CD4-positive, alpha-beta memory T cell (primary cell): ENCODE data around the gene SELENBP1. TPM values are rescaled to one million over a fixed set of nuclear protein-coding genes. Genes with fewer than 3 reads are reported as not detected.

Experiments
- CTCF ChIA-PET: fragments of 350-600 bp; sonication (Branson Sonifier 250); formaldehyde crosslinking; loops from one replicate; lab custom pipeline; 2021; ENCODE audit warnings: inconsistent platforms; ENCODE audit not compliant: partially characterized antibody; lab: Charles Lee
- POLR2A ChIA-PET: fragments of 350-600 bp; sonication (Branson Sonifier 250); formaldehyde crosslinking; loops from one replicate; lab custom pipeline; 2021; ENCODE audit not compliant: partially characterized antibody; lab: Charles Lee
- DNase-seq, 5 donors: peaks; one replicate each; pipeline versions ENCODE4 v3.0.0 to v3.0.0-alpha.2; 2020 to 2022; ENCODE audit warnings: mixed read lengths in 1 of 5
- H3K27ac ChIP-seq: one replicate; pipeline ENCODE4 v1.7.0; 2013; ENCODE audit warnings: low read depth, low read length
- H3K27me3 ChIP-seq: 2 replicates; pipeline ENCODE4 v1.7.0; 2013; ENCODE audit warnings: mild to moderate bottlenecking, low read length, moderate library complexity; ENCODE audit not compliant: insufficient read depth
- H3K36me3 ChIP-seq: 2 replicates; pipeline ENCODE4 v1.7.0; 2013; ENCODE audit warnings: mild to moderate bottlenecking, low read length, moderate library complexity; ENCODE audit not compliant: insufficient read depth
- H3K4me1 ChIP-seq: 2 replicates; pipeline ENCODE4 v1.7.0; 2013; ENCODE audit warnings: mild to moderate bottlenecking, low read length, moderate library complexity; ENCODE audit not compliant: insufficient read depth
- H3K4me3 ChIP-seq, 2 donors: one replicate each; pipeline ENCODE4 v1.7.0; 2013; ENCODE audit warnings: low read length in 2 of 2, mild to moderate bottlenecking in 1 of 2
- H3K9me3 ChIP-seq, 2 donors: one replicate each; pipeline ENCODE4 v1.7.0; 2013; ENCODE audit warnings: low read length in 2 of 2, control low read depth in 1 of 2; ENCODE audit not compliant: control insufficient read depth in 1 of 2
- H3K27ac Mint-ChIP-seq, 7 donors: one replicate each; pipeline ENCODE4 v1.8.0; 2020 to 2021; ENCODE audit warnings: mixed read lengths in 7 of 7, mild to moderate bottlenecking in 6 of 7, inconsistent platforms in 3 of 7, moderate library complexity in 3 of 7
- H3K27me3 Mint-ChIP-seq, 2 donors: one replicate each; pipeline ENCODE4 v1.8.0; 2020 to 2021; ENCODE audit warnings: mixed read lengths in 2 of 2
- H3K36me3 Mint-ChIP-seq, 2 donors: one replicate each; pipeline ENCODE4 v1.8.0; 2020 to 2021; ENCODE audit warnings: mixed read lengths in 2 of 2, inconsistent platforms in 1 of 2, mild to moderate bottlenecking in 1 of 2
- H3K4me1 Mint-ChIP-seq, 4 donors: one replicate each; pipeline ENCODE4 v1.8.0; 2020 to 2021; ENCODE audit warnings: mixed read lengths in 4 of 4, mild to moderate bottlenecking in 1 of 4
- H3K4me3 Mint-ChIP-seq, 8 donors: one replicate each; pipeline ENCODE4 v1.8.0; 2020 to 2021; ENCODE audit warnings: mixed read lengths in 8 of 8, mild to moderate bottlenecking in 7 of 8, moderate library complexity in 6 of 8, inconsistent platforms in 3 of 8
- H3K9me3 Mint-ChIP-seq, 8 donors: one replicate each; pipeline ENCODE4 v1.8.0; 2020 to 2021; ENCODE audit warnings: mixed read lengths in 8 of 8, mild to moderate bottlenecking in 5 of 8, inconsistent platforms in 3 of 8, moderate library complexity in 1 of 8
- intact Hi-C: fragments of 100-400 bp; cut with micrococcal nuclease; formaldehyde crosslinking; loops from one replicate; pipeline ENCODE4 v1.15.1; 2023
- polyA plus RNA-seq, 2 donors: library from polyadenylated mRNA; unstranded; fragments of 300-500 nt; fragmentation: Illumina TruSeq; gene quantifications; one replicate each; pipeline ENCODE4 v1.2.3, GENCODE V29; 2021
- total RNA-seq, 2 experiments: library from RNA; stranded (reverse); gene quantifications; one replicate each; pipeline ENCODE4 v1.2.3, GENCODE V29; 2021

The SELENBP1 gene
- total and polyA plus RNA-seq, 4 experiments from 2014 or later, result not detected

DNA sequence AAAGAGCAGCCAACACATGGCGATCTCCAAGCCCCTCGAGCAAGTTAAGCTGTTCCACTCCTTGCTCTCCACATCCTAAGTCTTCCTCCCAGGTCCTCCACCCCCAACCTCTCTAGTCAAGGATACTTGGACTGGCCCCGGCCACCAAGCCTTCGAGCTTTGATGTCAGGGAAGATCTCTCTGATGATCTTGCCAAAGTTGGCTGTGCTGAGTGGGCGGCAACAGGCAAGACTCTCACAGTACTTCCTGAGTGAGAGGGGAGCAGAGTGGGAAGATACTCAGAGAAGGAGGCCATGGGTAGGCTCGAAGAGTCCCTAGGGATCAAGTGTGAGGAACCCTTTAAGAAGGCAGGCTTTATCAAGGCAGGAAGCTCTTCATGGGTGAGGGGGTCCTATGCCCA is 28.2 kb downstream of the SELENBP1 start:
- CTCF ChIA-PET, result interaction anchor here (1.1 to 10.9 kb wide), 4 partner anchors 8 to 61 kb away, joined by 3 to 247 read pairs (median 6); no protein-coding TSS in a partner anchor
- H3K27me3 ChIP-seq, result no peaks in the 10 kb centered on the region
- H3K4me3 Mint-ChIP-seq, result peak overlapping the region in 1 of 8 donors; percentile 42

GRCh38 chr1:151343587-151343986 is 28.9 kb downstream of the SELENBP1 start:
- H3K9me3 ChIP-seq, result no peaks in the 10 kb centered on the region
- CTCF ChIA-PET, result interaction anchor here (1.1 to 10.9 kb wide), 4 partner anchors 8 to 60 kb away, joined by 3 to 247 read pairs (median 6); no protein-coding TSS in a partner anchor
- peaks cover 26% of the 10 kb centered on the region for H3K36me3 ChIP-seq
- POLR2A ChIA-PET, result interaction anchor here (0.9 to 2.5 kb wide), 2 partner anchors 58 to 61 kb away, joined by 3 to 7 read pairs; partner anchors contain the start of gene ZNF687
- Mint-ChIP-seq H3K27ac (peak overlapping the region in 6 of 7 donors; percentile 38 to 84 (median 78)), H3K9me3 (peaks cover 0 to 3% (median 0%) of the 10 kb centered on the region in 8 donors), H3K4me3 (no peak overlapping the region), H3K27me3 (no peaks in the 10 kb centered on the region), H3K4me1 (peaks cover 30 to 51% (median 38%) of the 10 kb centered on the region in 4 donors), H3K36me3 (peaks cover 25 to 49% of the 10 kb centered on the region in 2 donors)
- no peak overlapping the region for H3K4me3 ChIP-seq
- intact Hi-C loops, result loop anchor here (10.0 kb wide), 1 partner anchor 269 kb away; the partner anchor contains the start of gene GABPB2
- H3K4me1 ChIP-seq, result peaks cover 36% of the 10 kb centered on the region
- H3K27me3 ChIP-seq, result no peaks in the 10 kb centered on the region
- no peak for DNase-seq
- no peak overlapping the region for H3K27ac ChIP-seq

More for the DNA sequence above, 28.2 kb downstream of the SELENBP1 start:
- H3K27me3 Mint-ChIP-seq, result no peaks in the 10 kb centered on the region
- Histone ChIP-seq H3K4me3 (no peak overlapping the region), H3K27ac (no peak overlapping the region), H3K9me3 (no peaks in the 10 kb centered on the region), H3K4me1 (peaks cover 36% of the 10 kb centered on the region), H3K36me3 (peaks cover 26% of the 10 kb centered on the region)
- peak overlapping the region; percentile 32 to 97 (median 81) for H3K27ac Mint-ChIP-seq
- DNase-seq, result no peak
- intact Hi-C loops, result loop anchor here (10.0 kb wide), 1 partner anchor 269 kb away; the partner anchor contains the start of gene GABPB2
- H3K36me3 Mint-ChIP-seq, result peaks cover 25 to 49% of the 10 kb centered on the region in 2 donors
- peaks cover 28 to 51% (median 37%) of the 10 kb centered on the region in 4 donors for H3K4me1 Mint-ChIP-seq
- POLR2A ChIA-PET, result interaction anchor here (0.8 to 2.5 kb wide), 4 partner anchors 17 to 62 kb away, joined by 3 to 7 read pairs (median 4); partner anchors contain the start of genes PI4KB and ZNF687
- H3K9me3 Mint-ChIP-seq, result peaks cover 0 to 4% (median 0%) of the 10 kb centered on the region in 8 donors

DNA sequence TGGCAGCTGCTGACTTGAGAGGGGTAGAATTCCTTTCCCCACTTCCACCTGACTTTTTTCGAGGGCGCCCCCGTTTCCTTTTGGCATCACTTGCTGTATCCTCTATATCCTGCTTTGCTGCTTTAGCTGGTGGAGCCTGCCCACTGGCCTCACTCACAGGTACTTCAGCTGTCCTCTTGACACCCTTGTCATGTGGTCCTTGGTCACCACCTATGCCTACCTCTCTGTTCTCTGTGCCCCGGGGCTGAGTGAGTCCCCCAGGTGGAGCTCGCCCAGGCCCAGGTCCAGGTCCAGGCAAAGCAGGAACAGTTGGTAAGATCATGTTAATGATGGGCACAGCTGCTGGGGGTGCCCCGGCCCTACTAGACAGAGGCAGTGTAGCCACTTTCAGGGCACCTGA is 29.9 kb downstream of the SELENBP1 start:
- Mint-ChIP-seq H3K27me3 (no peaks in the 10 kb centered on the region), H3K36me3 (peaks cover 25 to 49% of the 10 kb centered on the region in 2 donors), H3K4me3 (no peak overlapping the region), H3K4me1 (peaks cover 28 to 43% (median 31%) of the 10 kb centered on the region in 4 donors), H3K9me3 (peaks cover 0 to 3% (median 0%) of the 10 kb centered on the region in 8 donors), H3K27ac (peak overlapping the region in 6 of 7 donors; percentile 11 to 80 (median 59))
- Histone ChIP-seq H3K4me3 (no peak overlapping the region), H3K27ac (no peak overlapping the region), H3K27me3 (no peaks in the 10 kb centered on the region), H3K36me3 (peaks cover 26% of the 10 kb centered on the region), H3K9me3 (no peaks in the 10 kb centered on the region), H3K4me1 (peaks cover 29% of the 10 kb centered on the region)
- no peak for DNase-seq
- CTCF ChIA-PET, result interaction anchor here (4.3 to 10.9 kb wide), 2 partner anchors 42 to 61 kb away, joined by 56 to 247 read pairs; partner anchors contain the start of gene ZNF687
- intact Hi-C loops, result loop anchor here (10.0 kb wide), 1 partner anchor 268 kb away; the partner anchor contains the start of gene GABPB2
- POLR2A ChIA-PET, result interaction anchor here (0.9 to 3.6 kb wide), 2 partner anchors 12 to 42 kb away, joined by 3 to 27 read pairs; no protein-coding TSS in a partner anchor

DNA sequence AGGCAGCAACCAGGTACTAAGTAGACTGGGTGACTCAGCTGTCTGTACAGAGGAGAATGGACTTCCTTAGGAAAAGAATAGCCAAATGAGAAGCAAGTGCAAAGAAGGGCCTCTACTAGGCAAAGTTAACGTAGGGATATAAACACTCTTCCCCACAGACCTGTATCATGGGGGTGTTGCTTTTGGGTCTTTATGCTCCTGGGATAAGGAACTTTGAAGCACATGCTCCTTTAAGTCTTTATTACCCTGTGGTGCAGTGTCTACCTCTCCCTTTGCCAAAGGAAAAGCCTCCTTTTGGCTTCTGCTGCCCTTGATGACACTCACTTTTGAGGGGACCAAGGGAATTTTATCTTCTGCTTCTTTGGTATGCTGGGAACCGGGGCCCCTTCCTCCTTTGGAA is 30.5 kb downstream of the SELENBP1 start:
- Mint-ChIP-seq H3K9me3 (no peaks in the 10 kb centered on the region), H3K4me3 (peak overlapping the region in 1 of 8 donors; percentile 31), H3K27ac (peak overlapping the region in 4 of 7 donors; percentile 38 to 66 (median 57)), H3K27me3 (no peaks in the 10 kb centered on the region), H3K4me1 (peaks cover 25 to 38% (median 26%) of the 10 kb centered on the region in 4 donors), H3K36me3 (peaks cover 25 to 45% of the 10 kb centered on the region in 2 donors)
- Histone ChIP-seq H3K27ac (no peak overlapping the region), H3K27me3 (no peaks in the 10 kb centered on the region), H3K4me3 (no peak overlapping the region), H3K9me3 (no peaks in the 10 kb centered on the region), H3K36me3 (peaks cover 26% of the 10 kb centered on the region), H3K4me1 (peaks cover 27% of the 10 kb centered on the region)
- intact Hi-C loops, result loop anchor here (10.0 kb wide), 1 partner anchor 267 kb away; the partner anchor contains the start of gene GABPB2
- ChIA-PET POLR2A (interaction anchor here (0.9 to 3.6 kb wide), 3 partner anchors 12 to 60 kb away, joined by 3 to 27 read pairs (median 10); partner anchors contain the start of gene ZNF687), CTCF (interaction anchor here (0.6 to 10.9 kb wide), 5 partner anchors 12 to 60 kb away, joined by 3 to 247 read pairs (median 34); partner anchors contain the start of gene ZNF687)
- no peak for DNase-seq

DNA sequence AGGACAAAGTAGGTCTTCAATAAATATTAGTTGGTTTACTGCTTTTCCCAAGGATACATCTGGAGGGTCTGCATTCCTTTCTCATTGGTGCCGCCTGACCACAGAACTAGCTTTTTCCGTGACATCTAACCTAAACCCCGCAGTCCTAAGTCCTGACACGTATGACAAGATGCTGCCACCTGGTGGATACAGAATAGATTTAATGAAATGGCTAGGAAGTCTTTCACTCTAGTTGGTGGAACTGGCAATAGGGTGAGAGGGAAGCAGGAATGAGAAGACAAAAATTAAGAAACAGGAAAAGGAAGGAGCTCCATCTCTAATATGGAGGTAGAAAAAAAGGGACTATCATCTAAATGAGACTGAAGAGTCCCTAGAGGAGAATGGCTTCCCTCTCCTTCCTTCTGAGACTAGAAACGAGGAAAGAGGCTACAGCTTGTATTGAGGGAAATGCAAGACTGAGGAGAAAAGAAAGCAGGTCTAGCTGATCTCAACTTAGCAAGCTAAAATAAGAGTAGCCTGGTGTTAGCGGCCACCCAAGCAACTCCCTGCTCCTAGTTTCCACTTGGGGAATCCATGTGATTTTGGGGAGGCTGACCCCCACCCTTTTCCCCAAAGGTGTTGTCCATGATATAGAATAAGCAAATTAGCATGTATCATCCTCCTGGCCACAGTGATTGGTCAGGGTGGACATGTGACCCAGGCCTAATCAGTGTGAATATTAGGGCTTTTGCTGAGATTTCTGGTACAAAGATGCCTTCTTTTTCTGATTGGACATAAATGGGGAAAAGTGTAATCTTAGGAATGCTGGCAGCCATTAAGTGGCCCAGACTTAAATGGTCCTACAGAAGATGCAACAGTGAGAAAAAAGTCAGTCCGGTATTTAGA is 31.4 kb downstream of the SELENBP1 start:
- H3K4me3 ChIP-seq, result no peak overlapping the region
- intact Hi-C loops, result loop anchor here (1.0 to 10.0 kb wide), 3 partner anchors 40 to 266 kb away; partner anchors contain the start of gene GABPB2
- H3K4me1 ChIP-seq, result peaks cover 21% of the 10 kb centered on the region
- H3K27ac ChIP-seq, result peak overlapping the region; percentile 31
- ChIA-PET POLR2A (interaction anchor here (0.9 to 3.6 kb wide), 9 partner anchors 14 to 242 kb away, joined by 3 to 32 read pairs (median 6); partner anchors contain the start of genes PI4KB, PSMB4 and ZNF687), CTCF (interaction anchor here (0.8 to 10.9 kb wide), 39 partner anchors 9 to 495 kb away, joined by 3 to 247 read pairs (median 4); partner anchors contain the start of genes PI4KB, PIP5K1A, PSMB4 and PSMD4)
- peaks cover 25 to 36% of the 10 kb centered on the region in 2 donors for H3K36me3 Mint-ChIP-seq
- H3K36me3 ChIP-seq, result peaks cover 26% of the 10 kb centered on the region
- no peaks in the 10 kb centered on the region for H3K9me3 ChIP-seq
- H3K4me1 Mint-ChIP-seq, result peaks cover 17 to 29% (median 21%) of the 10 kb centered on the region in 4 donors
- H3K4me3 Mint-ChIP-seq, result peak overlapping the region in 2 of 8 donors; percentile 4 to 22
- H3K27me3 ChIP-seq, result no peaks in the 10 kb centered on the region
- no peaks in the 10 kb centered on the region for H3K9me3 Mint-ChIP-seq
- no peaks in the 10 kb centered on the region for H3K27me3 Mint-ChIP-seq
- H3K27ac Mint-ChIP-seq, result peak overlapping the region; percentile 1 to 83 (median 52)
- DNase-seq, result peak; percentile 66 to 75 (median 69)

DNA sequence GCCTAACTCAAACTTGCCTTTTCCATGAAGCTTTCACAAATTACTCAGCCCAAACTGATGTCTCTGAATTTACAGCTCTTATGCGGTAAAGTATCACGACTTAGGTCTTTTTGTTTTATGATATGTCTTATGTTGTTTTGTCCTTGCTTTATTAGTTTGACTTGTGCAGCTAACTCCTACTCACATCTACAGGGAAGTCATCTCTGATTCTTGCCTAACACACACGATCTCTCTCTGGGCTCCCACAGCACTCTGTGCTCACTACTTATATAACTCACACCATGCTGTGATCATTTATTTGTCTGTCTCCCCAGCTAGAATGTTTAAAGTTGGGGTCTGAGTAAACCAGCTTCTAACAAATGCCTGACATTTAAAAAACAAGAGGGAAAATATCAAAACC is 35.9 kb downstream of the SELENBP1 start:
- no peaks in the 10 kb centered on the region for H3K9me3 ChIP-seq
- H3K27me3 ChIP-seq, result no peaks in the 10 kb centered on the region
- H3K36me3 Mint-ChIP-seq, result peaks cover 2 to 4% of the 10 kb centered on the region in 2 donors
- H3K4me1 ChIP-seq, result peaks cover 7% of the 10 kb centered on the region
- H3K4me3 Mint-ChIP-seq, result no peak overlapping the region
- no peaks in the 10 kb centered on the region for H3K36me3 ChIP-seq
- no peak overlapping the region for H3K4me3 ChIP-seq
- peaks cover 6 to 13% (median 9%) of the 10 kb centered on the region in 4 donors for H3K4me1 Mint-ChIP-seq
- intact Hi-C loops, result no loop called here
- ChIA-PET CTCF (interaction anchor here (0.7 to 10.9 kb wide), 5 partner anchors 8 to 237 kb away, joined by 3 to 247 read pairs (median 6); no protein-coding TSS in a partner anchor), POLR2A (interaction anchor here (0.9 to 1.2 kb wide), 3 partner anchors 8 to 11 kb away, joined by 3 to 6 read pairs (median 3); partner anchors contain the start of gene RFX5)
- no peaks in the 10 kb centered on the region for H3K27me3 Mint-ChIP-seq
- no peaks in the 10 kb centered on the region for H3K9me3 Mint-ChIP-seq
- H3K27ac ChIP-seq, result no peak overlapping the region
- no peak for DNase-seq
- H3K27ac Mint-ChIP-seq, result peak overlapping the region in 4 of 7 donors; percentile 4 to 68 (median 21)
